OCI-LY7 (cell line): ENCODE results near the gene GRID1. TPM values are rescaled to one million over a fixed set of nuclear protein-coding genes. Genes with fewer than 3 reads are reported as not detected.

Experiments used
- BruUV-seq: library from RNA; stranded (reverse); fragments of 400-500 nt; replicated peaks from 2 replicates; lab custom pipeline; 2021; lab: Mats Ljungman, UMichigan
- CTCF ChIA-PET: fragments of 300-600 bp; sonication (Branson Sonifier 250); formaldehyde crosslinking; loops from one replicate; lab custom pipeline; 2022; ENCODE audit warnings: antibody characterized with exemption; ENCODE audit not compliant: unreplicated experiment; lab: Charles Lee
- POLR2A ChIA-PET: fragments of 300-600 bp; sonication (Branson Sonifier 250); formaldehyde crosslinking; loops from one replicate; lab custom pipeline; 2022; ENCODE audit warnings: antibody characterized with exemption; lab: Charles Lee
- DNase-seq: peaks from one replicate; pipeline ENCODE4 v3.0.0-alpha.2; 2015; ENCODE audit warnings: low spot score
- H2AFZ ChIP-seq: fragments of 200-600 bp; sonication (generic), shearing (Covaris generic); 2 replicates; pipeline ENCODE4 v1.6.1; 2014; ENCODE audit warnings: mild to moderate bottlenecking, antibody characterized with exemption, low read length, moderate library complexity
- H3K27ac ChIP-seq: fragments of 200-600 bp; sonication (generic); 2 replicates; pipeline ENCODE4 v1.5.1; 2014; ENCODE audit warnings: mixed run types, low read depth, mild to moderate bottlenecking, moderate library complexity, low read length, inconsistent platforms; ENCODE audit not compliant: poor library complexity, severe bottlenecking
- H3K36me3 ChIP-seq: fragments of 200-600 bp; sonication (generic); 2 replicates; pipeline ENCODE4 v1.6.1; 2014; ENCODE audit warnings: mild to moderate bottlenecking, antibody characterized with exemption, low read length, moderate library complexity, mixed read lengths; ENCODE audit not compliant: insufficient read depth
- H3K4me1 ChIP-seq: fragments of 200-600 bp; sonication (generic); 2 replicates; pipeline ENCODE4 v1.5.1; 2014; ENCODE audit warnings: mild to moderate bottlenecking, low read length; ENCODE audit not compliant: insufficient read depth, poor library complexity, severe bottlenecking
- H3K4me2 ChIP-seq: fragments of 200-600 bp; sonication (generic); 2 replicates; pipeline ENCODE4 v1.6.1; 2014; ENCODE audit warnings: mild to moderate bottlenecking, low read length
- H3K4me3 ChIP-seq: fragments of 200-600 bp; sonication (generic); 2 replicates; pipeline ENCODE4 v1.5.1; 2014; ENCODE audit warnings: mild to moderate bottlenecking, low read depth, low read length; ENCODE audit not compliant: poor library complexity, severe bottlenecking
- H3K79me2 ChIP-seq: fragments of 200-600 bp; sonication (generic); 2 replicates; pipeline ENCODE4 v1.6.1; 2016; ENCODE audit warnings: low read depth, mild to moderate bottlenecking, low read length, moderate library complexity, mixed read lengths; ENCODE audit not compliant: insufficient read depth
- H3K9me2 ChIP-seq: fragments of 200-600 bp; sonication (generic); 2 replicates; pipeline ENCODE4 v1.6.1; 2016; ENCODE audit warnings: mild to moderate bottlenecking, low read length, mixed read lengths; ENCODE audit not compliant: insufficient read depth
- H3K9me3 ChIP-seq: fragments of 200-600 bp; sonication (generic); 2 replicates; pipeline ENCODE4 v1.6.1; 2014; ENCODE audit warnings: mild to moderate bottlenecking, mixed run types, low read length, mixed read lengths
- H4K20me1 ChIP-seq: fragments of 200-600 bp; sonication (generic); 2 replicates; pipeline ENCODE4 v1.6.1; 2014; ENCODE audit warnings: mild to moderate bottlenecking, antibody characterized with exemption, low read length, moderate library complexity, mixed read lengths; ENCODE audit not compliant: insufficient read depth
- CTCF ChIP-seq: fragments of 200-600 bp; sonication (generic); conservative IDR thresholded peaks from 2 replicates; pipeline ENCODE4 v1.5.1; 2014; ENCODE audit warnings: mild to moderate bottlenecking, antibody characterized with exemption, low read length, moderate library complexity, mixed read lengths
- EZH2phosphoT487 ChIP-seq: fragments of 200-600 bp; sonication (generic); IDR thresholded peaks from 2 replicates; pipeline ENCODE4 v1.6.1; 2018; ENCODE audit warnings: low read depth, borderline replicate concordance, mild to moderate bottlenecking, mixed run types, antibody characterized with exemption, low read length, moderate library complexity, mixed read lengths
- intact Hi-C: fragments of 100-400 bp; cut with micrococcal nuclease; formaldehyde crosslinking; loops from one replicate; pipeline ENCODE4 v1.10.0; 2022; ENCODE audit not compliant: unreplicated experiment
- total RNA-seq, 2 experiments: library from RNA; depleted of rRNA in 1 of 2; stranded (reverse); fragments of >200 nt in 1 of 2; shearing (Covaris generic) in 1 of 2; gene quantifications; 2 replicates each; pipeline ENCODE4 v1.2.3, GENCODE V29; 2014 to 2022

GRID1 gene
- total RNA-seq, 2 experiments from 2014 or later: 1.6 to 3.7 TPM

DNA sequence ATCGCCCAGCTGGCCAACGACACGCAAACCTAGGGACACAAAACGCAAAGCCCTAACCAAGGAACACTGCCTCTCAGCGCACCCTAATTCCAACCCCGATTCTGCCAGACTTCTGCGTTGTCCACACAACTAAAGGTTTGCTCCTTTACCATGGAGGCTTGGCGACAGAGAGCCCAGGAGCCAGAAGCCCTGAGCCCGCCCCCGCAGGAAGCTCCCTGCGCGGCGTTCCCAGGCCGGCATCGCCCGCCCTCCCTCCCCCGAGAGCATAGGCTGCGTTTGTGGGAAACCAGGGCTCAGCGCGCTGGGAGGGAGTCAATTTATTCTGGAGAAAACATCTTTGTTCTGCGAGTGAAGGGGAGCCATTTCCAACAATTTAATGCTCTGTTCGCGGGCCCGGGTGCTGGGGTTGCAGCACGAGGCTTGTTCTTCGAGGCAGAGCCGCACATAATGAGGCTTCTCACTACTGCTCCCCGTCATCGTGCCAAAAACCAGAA is 103.9 kb downstream of the GRID1 start:
- intact Hi-C loops: loop anchor here (1.0 kb wide), 2 partner anchors 115 to 323 kb away; no protein-coding TSS in a partner anchor

GRCh38 chr10:86261941-86262687 is 104.5 kb downstream of the GRID1 start:
- H3K4me2 ChIP-seq: peak overlapping the region; percentile 25; the same call in 1 of the 2 replicates

More for the DNA sequence above, 103.9 kb downstream of the GRID1 start:
- H2AFZ ChIP-seq: no peak overlapping the region
- POLR2A ChIA-PET: interaction anchor here (0.9 to 1.0 kb wide), 2 partner anchors 15 to 34 kb away, joined by 3 read pairs; no protein-coding TSS in a partner anchor
- H3K4me2 ChIP-seq: no peak overlapping the region
- no peaks in the 10 kb centered on the region for H3K79me2 ChIP-seq
- CTCF ChIA-PET: no interaction called here
- BruUV-seq: no TSS peak
- no peaks in the 10 kb centered on the region for H4K20me1 ChIP-seq
- H3K4me3 ChIP-seq: no peak overlapping the region
- no peaks in the 10 kb centered on the region for H3K9me2 ChIP-seq
- no peaks in the 10 kb centered on the region for H3K9me3 ChIP-seq
- H3K36me3 ChIP-seq: no peaks in the 10 kb centered on the region
- H3K27ac ChIP-seq: no peak overlapping the region
- no peaks in the 10 kb centered on the region for H3K4me1 ChIP-seq
- no peak for TF ChIP-seq CTCF
- DNase-seq: no peak

More at GRCh38 chr10:86261941-86262687, 104.5 kb downstream of the GRID1 start:
- BruUV-seq: no TSS peak
- Histone ChIP-seq H4K20me1 (no peaks in the 10 kb centered on the region), H3K36me3 (no peaks in the 10 kb centered on the region), H3K4me1 (no peaks in the 10 kb centered on the region), H3K4me3 (no peak overlapping the region), H3K9me2 (no peaks in the 10 kb centered on the region), H3K27ac (no peak overlapping the region), H2AFZ (no peak overlapping the region), H3K9me3 (no peaks in the 10 kb centered on the region), H3K79me2 (no peaks in the 10 kb centered on the region)
- TF ChIP-seq EZH2phosphoT487 (no peak), CTCF (peak; percentile 78)
- ChIA-PET POLR2A (interaction anchor here (0.9 to 1.0 kb wide), 2 partner anchors 15 to 35 kb away, joined by 3 read pairs; no protein-coding TSS in a partner anchor), CTCF (interaction anchor here (0.5 to 1.1 kb wide), 2 partner anchors 322 to 331 kb away, joined by 3 to 9 read pairs; no protein-coding TSS in a partner anchor)
- DNase-seq: peak; percentile 76
- intact Hi-C loops: loop anchor here (1.0 kb wide), 2 partner anchors 115 to 323 kb away; no protein-coding TSS in a partner anchor
